Activated CD4-positive, alpha-beta T cell treated with anti-CD3 and anti-CD28 coated beads for 1 hour (primary cell): ENCODE measurements around the gene DISC1.
"Not testable (repeated sequence)": the region's sequence is repeated elsewhere in the genome, so short reads cannot be mapped to it uniquely, and the experiment has no call there.

ENCODE experiments used
- DNase-seq: peaks from one replicate; pipeline ENCODE4 v3.0.0-alpha.2; 2020

Gene DISC1

GRCh38 chr1:231639819-231640218 lies 13.2 kb downstream of the DISC1 start:
- DNase-seq, result no peak

GRCh38 chr1:231641444-231641843 lies 14.9 kb downstream of the DISC1 start:
- DNase-seq, result not testable (repeated sequence)

GRCh38 chr1:231642061-231642460 lies 15.5 kb downstream of the DISC1 start:
- DNase-seq, result not testable (repeated sequence)

- DNase-seq, result no peak
These were observed 16.0 kb downstream of the DISC1 start for GRCh38 chr1:231642618-231643017.

GRCh38 chr1:231643071-231643934 lies 16.7 kb downstream of the DISC1 start:
- DNase-seq, result no peak

GRCh38 chr1:231643935-231644237 lies 17.3 kb downstream of the DISC1 start:
- no peak for DNase-seq

GRCh38 chr1:231645634-231646033 lies 19.0 kb downstream of the DISC1 start:
- not testable (repeated sequence) for DNase-seq

- not testable (repeated sequence) for DNase-seq
These were observed 19.6 kb downstream of the DISC1 start for GRCh38 chr1:231646165-231646564.

- not testable (repeated sequence) for DNase-seq
These were observed 25.2 kb downstream of the DISC1 start for GRCh38 chr1:231651621-231652260.

- no peak for DNase-seq
These were observed 27.0 kb downstream of the DISC1 start for GRCh38 chr1:231653632-231654031.

GRCh38 chr1:231656741-231657140 lies 30.2 kb downstream of the DISC1 start:
- no peak for DNase-seq

- DNase-seq, result not testable (repeated sequence)
These were observed 31.6 kb downstream of the DISC1 start for GRCh38 chr1:231658223-231658622.

- no peak for DNase-seq
These were observed 33.6 kb downstream of the DISC1 start for GRCh38 chr1:231660198-231660597.

- no peak for DNase-seq
These were observed 36.7 kb downstream of the DISC1 start for GRCh38 chr1:231663211-231663792.

- DNase-seq, result no peak
These were observed 38.5 kb downstream of the DISC1 start for GRCh38 chr1:231665101-231665500.

GRCh38 chr1:231665726-231666125 lies 39.1 kb downstream of the DISC1 start:
- no peak for DNase-seq

- DNase-seq, result no peak
These were observed 39.8 kb downstream of the DISC1 start for GRCh38 chr1:231666220-231666936.

- no peak for DNase-seq
These were observed 40.5 kb downstream of the DISC1 start for GRCh38 chr1:231666937-231667608.

GRCh38 chr1:231667896-231668506 lies 41.4 kb downstream of the DISC1 start:
- DNase-seq, result no peak

GRCh38 chr1:231668826-231669225 lies 42.2 kb downstream of the DISC1 start:
- no peak for DNase-seq

GRCh38 chr1:231669864-231670621 lies 43.5 kb downstream of the DISC1 start:
- not testable (repeated sequence) for DNase-seq

GRCh38 chr1:231670755-231671154 lies 44.2 kb downstream of the DISC1 start:
- no peak for DNase-seq
